GM12801 (cell line): ENCODE data around the gene CRIP3.

ENCODE experiments used
- CTCF ChIP-seq: IDR thresholded peaks from one replicate; pipeline ENCODE4 v1.5.1; 2011; ENCODE audit warnings: control low read depth; ENCODE audit not compliant: insufficient read length; ENCODE audit errors: extremely low read depth

The CRIP3 gene

DNA sequence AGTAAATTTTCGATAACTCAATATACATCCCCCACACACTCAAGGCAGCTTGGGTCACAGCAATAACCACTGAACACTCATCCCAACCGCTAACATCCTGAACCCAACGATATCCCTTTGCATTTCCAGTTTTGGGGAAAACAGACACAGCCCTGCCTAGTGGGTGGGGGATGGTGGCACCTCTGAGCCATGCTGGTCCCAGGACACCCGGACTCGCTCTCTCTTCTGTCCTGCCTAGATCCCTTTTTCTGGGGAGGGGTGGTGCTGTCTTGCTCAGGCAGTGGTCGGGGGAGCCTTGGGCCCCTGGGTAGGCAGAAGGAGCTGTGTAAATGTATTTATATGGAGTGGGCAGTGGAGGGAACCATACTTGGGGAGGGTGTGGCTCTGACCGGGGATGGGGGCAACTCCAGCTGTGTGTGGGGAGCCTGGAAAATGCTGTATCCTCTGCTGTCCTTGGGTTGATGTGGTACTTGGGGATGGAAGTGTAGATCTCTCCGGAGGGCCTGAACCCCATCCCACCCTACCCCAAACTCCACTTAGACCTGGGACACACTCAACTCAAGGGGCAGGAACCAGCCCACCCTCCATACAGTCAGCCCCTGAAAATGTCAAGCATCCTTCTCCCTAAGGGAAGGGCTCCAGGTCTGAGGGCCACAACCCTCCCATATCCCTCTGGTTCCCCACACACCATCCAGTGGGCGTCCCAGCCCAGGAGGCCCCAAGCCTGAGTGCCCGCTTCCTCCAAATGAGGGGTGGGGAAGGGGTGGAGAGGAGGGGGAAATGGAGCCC is 34.3 kb downstream of the CRIP3 start:
- TF ChIP-seq CTCF = no peak

DNA sequence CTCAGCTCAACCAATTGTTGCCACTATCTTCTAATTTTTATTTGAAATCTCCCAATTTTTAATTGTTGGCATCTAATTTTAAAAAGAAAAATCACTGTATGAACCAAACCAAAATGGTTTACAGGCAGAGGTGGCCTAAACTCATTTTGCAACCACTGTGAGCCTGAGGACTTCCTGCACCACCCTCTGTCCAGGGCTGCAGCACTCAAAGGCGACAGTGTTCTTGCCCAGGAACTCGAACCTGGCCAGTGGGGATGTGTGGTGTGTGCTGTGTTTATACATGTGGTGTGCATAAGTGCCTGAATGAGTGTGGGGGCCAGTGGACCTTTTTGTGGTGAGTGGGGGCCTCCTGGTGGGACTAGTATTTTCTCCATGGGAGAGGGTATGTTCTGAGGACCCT is 34.9 kb downstream of the CRIP3 start:
- no peak for TF ChIP-seq CTCF

DNA sequence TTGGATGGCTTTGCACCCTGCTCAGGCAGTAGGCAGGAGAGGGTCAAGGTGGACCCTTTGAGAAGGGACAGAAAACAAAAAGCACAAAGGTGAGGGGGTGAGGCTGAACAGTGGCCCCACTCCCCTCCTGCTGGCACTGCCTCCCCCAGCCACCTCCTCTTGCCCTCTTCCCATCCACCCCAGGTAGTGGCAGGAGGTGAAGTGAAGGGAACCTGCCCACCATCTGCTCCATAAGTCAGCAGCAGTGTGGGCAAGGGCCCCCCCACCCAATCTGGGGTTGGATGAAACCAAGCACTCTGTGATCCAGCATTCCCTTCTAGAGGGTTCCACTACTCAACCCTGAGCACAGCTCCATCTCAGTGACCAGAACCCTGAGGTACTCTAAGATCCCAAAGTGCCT is 36.7 kb downstream of the CRIP3 start:
- TF ChIP-seq CTCF = no peak

GRCh38 chr6:43271103-43271815 is 37.4 kb downstream of the CRIP3 start:
- no peak for TF ChIP-seq CTCF

DNA sequence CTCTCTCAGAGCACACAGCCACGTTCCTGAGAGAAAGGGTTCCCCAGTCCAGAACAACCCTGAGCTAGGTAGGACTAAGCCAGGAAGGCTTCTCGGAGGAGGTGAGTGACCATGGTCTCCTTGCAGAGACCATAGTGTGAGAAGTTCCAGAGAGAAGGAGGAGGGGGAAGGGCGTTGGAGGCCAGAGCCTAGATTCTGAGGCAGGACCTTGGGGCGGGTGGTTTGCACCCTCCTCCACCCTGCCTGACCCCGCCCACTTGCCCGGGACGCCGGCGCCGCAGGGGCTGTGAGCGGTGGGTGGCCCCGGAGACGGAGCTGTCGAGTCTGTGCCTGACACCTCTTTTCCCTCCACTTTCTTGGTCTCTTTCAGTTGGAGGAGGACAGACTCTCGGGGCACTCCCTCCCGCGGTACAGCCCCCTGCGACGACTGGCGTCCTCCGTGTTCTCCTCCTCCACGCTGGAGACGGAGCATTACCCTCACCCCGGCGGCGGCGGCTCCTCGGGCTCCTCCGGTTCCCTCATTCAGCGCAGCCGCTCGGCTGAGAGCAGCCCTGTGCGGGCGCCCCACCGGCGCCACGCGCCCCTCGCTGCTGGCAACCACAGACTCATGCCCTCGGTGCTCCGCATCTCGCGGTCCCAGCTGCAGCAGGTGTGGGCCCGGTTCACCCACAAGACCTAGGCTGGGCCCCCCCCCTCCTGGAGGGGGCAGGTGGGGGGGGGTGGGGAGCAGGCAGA is 39.2 kb downstream of the CRIP3 start:
- no peak for TF ChIP-seq CTCF

DNA sequence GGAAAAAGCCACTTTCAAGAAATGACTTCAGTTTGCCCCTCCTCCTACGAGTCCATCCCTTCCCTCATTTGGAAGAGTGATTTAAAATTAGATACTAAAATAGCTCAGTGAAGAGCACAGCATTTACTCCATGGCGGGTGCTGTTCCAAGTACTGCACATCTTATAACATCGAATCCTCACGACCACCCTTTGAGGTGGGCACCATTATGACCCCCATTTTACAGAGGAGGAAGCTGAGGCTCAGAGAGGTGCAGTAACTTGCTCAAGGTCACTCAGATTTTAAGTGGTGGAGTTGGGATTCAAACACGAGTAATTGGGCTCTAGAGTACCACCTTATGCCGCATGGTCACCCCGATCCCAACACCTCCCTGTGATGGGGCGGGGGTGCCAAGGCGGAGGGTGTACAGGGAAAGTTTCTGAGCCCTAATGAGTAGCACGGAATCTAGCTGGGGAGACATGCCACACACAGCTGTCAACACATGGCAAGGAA is 39.8 kb downstream of the CRIP3 start:
- TF ChIP-seq CTCF = no peak

DNA sequence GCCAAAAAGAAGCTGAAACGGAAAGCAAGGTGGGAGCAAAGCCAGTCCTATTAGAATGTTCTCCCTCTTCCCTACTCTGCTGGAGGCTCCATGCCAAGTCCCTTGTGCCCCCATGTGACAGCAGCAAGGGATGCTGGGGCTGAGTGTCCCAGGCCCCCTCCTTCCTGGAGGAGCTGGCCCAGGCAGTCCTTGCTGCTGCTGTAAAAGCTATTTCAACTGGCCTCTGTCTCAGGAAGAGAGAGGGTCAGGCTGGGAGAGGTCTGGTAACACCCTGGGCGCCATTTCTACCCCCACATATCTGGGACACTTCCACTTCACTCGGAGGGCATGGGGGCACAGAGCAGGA is 40.3 kb downstream of the CRIP3 start:
- TF ChIP-seq CTCF = no peak
